ENCODE results near the gene FN3KRP.

GRCh38 chr17:82668024-82668630 is 48.4 kb upstream of the FN3KRP start:
- TF ChIP-seq SCRT1 (tag by site-specific recombination; IDR thresholded peaks at IDR 0.05; ENCODE audit: borderline replicate concordance) (no peak), BCL11A (tag by site-specific recombination; IDR thresholded peaks at IDR 0.05; ENCODE audit: low read depth) (no peak), REST (tag by site-specific recombination; IDR thresholded peaks at IDR 0.05) (no peak), ZBTB7A (tag by site-specific recombination; IDR thresholded peaks at IDR 0.05; ENCODE audit: low read depth) (no peak), ZNF133 (tag by site-specific recombination; IDR thresholded peaks at IDR 0.05) (no peak), ZBTB11 (tag by site-specific recombination; conservative IDR thresholded peaks at IDR 0.05; ENCODE audit: low read depth) (no peak), GLI4 (tag by site-specific recombination; IDR thresholded peaks at IDR 0.05) (no peak), CTCF (tag by site-specific recombination; IDR thresholded peaks at IDR 0.05) (no peak), ZNF121 (tag by site-specific recombination; IDR thresholded peaks at IDR 0.05) (no peak), ZNF114 (tag by site-specific recombination; IDR thresholded peaks at IDR 0.05) (no peak), ZFHX2 (tag by site-specific recombination; conservative IDR thresholded peaks at IDR 0.05) (no peak), SETDB1 (IDR thresholded peaks at IDR 0.05; ENCODE audit: insufficient read length, low read length) (no peak), ZBTB10 (tag by site-specific recombination; IDR thresholded peaks at IDR 0.05) (no peak)
